Measurements from ENCODE around the gene DUSP15. TPM values are rescaled to one million over a fixed set of nuclear protein-coding genes. Genes with fewer than 3 reads are reported as not detected.

The DUSP15 gene
- total RNA-seq, 1 experiment from 2014 or later, result not detected

DNA sequence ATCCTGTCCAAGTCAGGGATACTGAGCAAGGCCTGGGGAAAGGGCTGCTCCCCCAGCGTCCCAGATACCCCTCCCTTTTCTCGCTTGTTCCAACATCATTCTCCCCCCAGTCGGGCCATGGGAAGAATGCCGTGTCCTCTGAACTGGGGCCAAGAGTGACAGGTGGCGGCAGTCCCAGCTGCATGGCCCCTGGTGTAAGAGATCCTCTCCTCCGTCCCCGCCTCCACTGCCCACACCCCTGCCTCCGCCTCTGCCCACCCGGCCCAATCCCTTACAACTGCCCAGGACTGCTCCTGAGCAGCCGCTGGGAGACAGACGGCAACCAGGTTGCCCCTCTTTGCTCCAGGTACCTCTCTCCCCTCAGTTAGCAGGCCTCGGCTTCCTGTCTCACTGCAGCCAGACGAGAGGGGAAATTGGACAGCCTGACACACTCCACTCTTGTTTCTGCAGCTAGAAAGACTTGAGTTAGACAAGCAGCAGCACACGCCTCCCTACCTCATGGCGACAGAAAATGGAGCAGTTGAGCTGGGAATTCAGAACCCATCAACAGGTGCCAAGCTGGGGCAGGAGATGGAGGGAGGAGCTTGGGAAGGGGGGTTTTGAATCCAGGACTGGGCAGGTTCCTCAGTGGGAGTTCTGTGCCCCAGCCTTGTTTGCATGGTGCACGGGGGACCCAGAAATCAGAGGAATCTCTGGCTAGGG lies 51.1 kb downstream of the DUSP15 start, which contains the start of gene MYLK2:
Gene MYLK2 (plus strand): TSS at position 274 of the 702 bp plus-strand sequence. CDS start 225 bp downstream, at position 499.
- BruUV-seq (replicated peaks), result no TSS peak
- no peak for ATAC-seq
- POLR2A ChIA-PET (ENCODE audit: unreplicated experiment), result no interaction called here

DNA sequence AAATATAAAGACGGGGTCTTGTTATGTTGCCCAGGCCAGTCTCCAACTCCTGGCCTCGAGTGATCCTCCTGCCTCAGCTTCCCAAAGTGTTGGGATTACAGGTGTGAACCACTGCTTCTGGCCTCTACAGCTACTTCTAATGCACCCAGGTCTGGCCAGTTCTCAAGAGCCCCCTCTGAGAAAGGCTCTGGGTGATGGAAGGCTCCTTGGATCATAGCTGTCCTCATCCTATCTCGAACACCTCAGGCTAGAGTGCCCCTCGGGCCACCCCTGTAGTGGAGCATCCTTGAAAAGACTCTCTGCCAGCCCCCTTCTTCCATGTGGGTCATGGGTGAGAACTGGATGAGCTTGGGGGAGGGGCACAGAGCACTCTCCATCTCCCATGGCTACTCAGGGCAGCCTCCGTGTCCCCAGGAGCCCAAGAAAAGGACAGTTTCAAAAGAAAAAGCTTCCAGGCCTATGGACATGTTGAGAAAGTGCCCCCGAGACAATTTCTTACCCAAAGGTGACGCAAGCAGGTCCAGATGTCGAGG lies 51.9 kb downstream of the DUSP15 start:
- H3K9me3 ChIP-seq (ENCODE audit: low read length), result no peaks in the 10 kb centered on the region
- CTCF ChIA-PET, result no interaction called here
- ATAC-seq, result no peak

More for the DNA sequence above, 51.1 kb downstream of the DUSP15 start, which contains the start of gene MYLK2:
- CTCF ChIA-PET, result no interaction called here
- no peaks in the 10 kb centered on the region for H3K4me1 ChIP-seq (ENCODE audit: insufficient read depth, low read length)
- H2AFZ ChIP-seq (ENCODE audit: low read length), result no peak within 1 kb of the TSS
- H4K20me1 ChIP-seq (ENCODE audit: low read length), result no peaks in the 10 kb centered on the region
- no peaks in the 10 kb centered on the region for H3F3A ChIP-seq (ENCODE audit: low read length, unreplicated experiment)
- no peak within 1 kb of the TSS for H3K9ac ChIP-seq (ENCODE audit: low read length)
- H3K9me3 ChIP-seq (ENCODE audit: low read length), result no peaks in the 10 kb centered on the region
- TF ChIP-seq, protein P1, sequence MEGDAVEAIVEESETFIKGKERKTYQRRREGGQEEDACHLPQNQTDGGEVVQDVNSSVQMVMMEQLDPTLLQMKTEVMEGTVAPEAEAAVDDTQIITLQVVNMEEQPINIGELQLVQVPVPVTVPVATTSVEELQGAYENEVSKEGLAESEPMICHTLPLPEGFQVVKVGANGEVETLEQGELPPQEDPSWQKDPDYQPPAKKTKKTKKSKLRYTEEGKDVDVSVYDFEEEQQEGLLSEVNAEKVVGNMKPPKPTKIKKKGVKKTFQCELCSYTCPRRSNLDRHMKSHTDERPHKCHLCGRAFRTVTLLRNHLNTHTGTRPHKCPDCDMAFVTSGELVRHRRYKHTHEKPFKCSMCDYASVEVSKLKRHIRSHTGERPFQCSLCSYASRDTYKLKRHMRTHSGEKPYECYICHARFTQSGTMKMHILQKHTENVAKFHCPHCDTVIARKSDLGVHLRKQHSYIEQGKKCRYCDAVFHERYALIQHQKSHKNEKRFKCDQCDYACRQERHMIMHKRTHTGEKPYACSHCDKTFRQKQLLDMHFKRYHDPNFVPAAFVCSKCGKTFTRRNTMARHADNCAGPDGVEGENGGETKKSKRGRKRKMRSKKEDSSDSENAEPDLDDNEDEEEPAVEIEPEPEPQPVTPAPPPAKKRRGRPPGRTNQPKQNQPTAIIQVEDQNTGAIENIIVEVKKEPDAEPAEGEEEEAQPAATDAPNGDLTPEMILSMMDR (conservative IDR thresholded peaks at IDR 0.05; ENCODE audit: low read depth, low read length), result no peak
- TF ChIP-seq EZH2 (IDR thresholded peaks at IDR 0.05; ENCODE audit: low read length, unreplicated experiment) (no peak), EZH2phosphoT487 (IDR thresholded peaks at IDR 0.05; ENCODE audit: borderline replicate concordance, low read length) (no peak)
- no peak within 1 kb of the TSS for H3K4me2 ChIP-seq (ENCODE audit: low read length)
- DNase-seq, result no peak
- no peaks in the 10 kb centered on the region for H3K36me3 ChIP-seq (ENCODE audit: low read depth, low read length)
- no peak within 1 kb of the TSS for H3K27ac ChIP-seq (ENCODE audit: low read length)
- intact Hi-C loops (cut with micrococcal nuclease), result no loop called here
- no peak within 1 kb of the TSS for H3K4me3 ChIP-seq (ENCODE audit: low read length)
- no peaks in the 10 kb centered on the region for H3K79me2 ChIP-seq (ENCODE audit: low read length)
- no peaks in the 10 kb centered on the region for H3K27me3 ChIP-seq (ENCODE audit: low read length)
- H3K9me2 ChIP-seq (replicated peaks; ENCODE audit: low read length), result no peaks in the 10 kb centered on the region

More for the DNA sequence above, 51.9 kb downstream of the DUSP15 start:
- H3K36me3 ChIP-seq (ENCODE audit: low read depth, low read length), result no peaks in the 10 kb centered on the region
- no peak overlapping the region for H2AFZ ChIP-seq (ENCODE audit: low read length)
- no peak overlapping the region for H3K27ac ChIP-seq (ENCODE audit: low read length)
- H4K20me1 ChIP-seq (ENCODE audit: low read length), result no peaks in the 10 kb centered on the region
- no peaks in the 10 kb centered on the region for H3K9me2 ChIP-seq (replicated peaks; ENCODE audit: low read length)
- H3K79me2 ChIP-seq (ENCODE audit: low read length), result no peaks in the 10 kb centered on the region
- intact Hi-C loops (cut with micrococcal nuclease), result no loop called here
- H3K4me1 ChIP-seq (ENCODE audit: insufficient read depth, low read length), result no peaks in the 10 kb centered on the region
- no peak overlapping the region for H3K4me2 ChIP-seq (ENCODE audit: low read length)
- no TSS peak for BruUV-seq (replicated peaks)
- H3F3A ChIP-seq (ENCODE audit: low read length, unreplicated experiment), result no peaks in the 10 kb centered on the region
- no peak overlapping the region for H3K9ac ChIP-seq (ENCODE audit: low read length)
- POLR2A ChIA-PET (ENCODE audit: unreplicated experiment), result no interaction called here
- no peak overlapping the region for H3K4me3 ChIP-seq (ENCODE audit: low read length)
- TF ChIP-seq EZH2phosphoT487 (IDR thresholded peaks at IDR 0.05; ENCODE audit: borderline replicate concordance, low read length), result no peak
- no peak for TF ChIP-seq EZH2 (IDR thresholded peaks at IDR 0.05; ENCODE audit: low read length, unreplicated experiment)
- TF ChIP-seq, protein P1 (conservative IDR thresholded peaks at IDR 0.05; ENCODE audit: low read depth, low read length), result no peak
- DNase-seq, result no peak
- H3K27me3 ChIP-seq (ENCODE audit: low read length), result no peaks in the 10 kb centered on the region
